HEK293 (cell line): ENCODE measurements around the gene BAZ2B.

Experiments
- CTCF ChIA-PET: fragments of 350-600 bp; formaldehyde crosslinking; extraction: SDS; loops from one replicate; lab custom pipeline; 2021; ENCODE audit warnings: antibody characterized with exemption; lab: Yijun Ruan, JAX
- POLR2A ChIA-PET: fragments of 300-600 bp; formaldehyde crosslinking; extraction: SDS; loops from one replicate; lab custom pipeline; 2020; ENCODE audit warnings: antibody characterized with exemption, inconsistent platforms; lab: Yijun Ruan, JAX
- H3K27ac ChIP-seq: fragments of 200-500 bp; sonication (Bioruptor generic); 2 replicates; pipeline ENCODE4 v1.5.1; 2014; ENCODE audit warnings: low read depth, low read length, control low read depth, inconsistent platforms; ENCODE audit errors: extremely low read depth
- H3K36me3 ChIP-seq, 2 experiments: fragments of 200-500 bp in 1 of 2; sonication (Bioruptor generic) in 1 of 2; 1 replicate in 1 of 2; 2 replicates in 1 of 2; pipeline ENCODE4 v1.5.1; 2014 to 2017; ENCODE audit warnings: inconsistent platforms in 2 of 2, low read length in 2 of 2; ENCODE audit not compliant: control insufficient read depth in 2 of 2, insufficient read depth in 1 of 2
- H3K4me1 ChIP-seq: fragments of 200-500 bp; sonication (Bioruptor generic); 2 replicates; pipeline ENCODE4 v1.5.1; 2014; ENCODE audit warnings: mild to moderate bottlenecking, low read length, inconsistent platforms; ENCODE audit not compliant: control insufficient read depth, insufficient read depth
- H3K4me3 ChIP-seq: 2 replicates; pipeline ENCODE4 v1.5.1; 2011; ENCODE audit warnings: low read depth, mild to moderate bottlenecking, control low read depth, low read length, moderate library complexity
- H3K9me3 ChIP-seq: fragments of 200-500 bp; sonication (Bioruptor generic); 2 replicates; pipeline ENCODE4 v1.5.1; 2014; ENCODE audit warnings: low read depth, low read length, inconsistent platforms; ENCODE audit not compliant: control insufficient read depth, insufficient read depth
- GFI1B ChIP-seq: fragments of 450-650 bp; formaldehyde crosslinking; IDR thresholded peaks from 2 replicates; pipeline ENCODE4 v1.5.1; 2016; ENCODE audit warnings: missing biosample characterization, missing genetic modification characterization
- KLF10 ChIP-seq: fragments of 450-650 bp; IDR thresholded peaks from 2 replicates; pipeline ENCODE4 v1.5.1; 2018; ENCODE audit warnings: missing biosample characterization, mild to moderate bottlenecking, missing genetic modification characterization
- YY1 ChIP-seq: fragments of 450-650 bp; formaldehyde crosslinking; IDR thresholded peaks from 2 replicates; pipeline ENCODE4 v1.5.1; 2018; ENCODE audit warnings: missing biosample characterization, missing genetic modification characterization
- ZBTB21 ChIP-seq: fragments of 450-650 bp; formaldehyde crosslinking; IDR thresholded peaks from 2 replicates; pipeline ENCODE4 v1.5.1; 2017; ENCODE audit warnings: missing biosample characterization, missing genetic modification characterization
- ZFP69B ChIP-seq: fragments of 450-650 bp; formaldehyde crosslinking; IDR thresholded peaks from 2 replicates; pipeline ENCODE4 v1.5.1; 2016; ENCODE audit warnings: missing biosample characterization, missing genetic modification characterization
- ZNF174 ChIP-seq: fragments of 450-650 bp; formaldehyde crosslinking; IDR thresholded peaks from 2 replicates; pipeline ENCODE4 v1.5.0; 2017; ENCODE audit warnings: missing biosample characterization, mild to moderate bottlenecking, missing genetic modification characterization
- ZNF366 ChIP-seq: fragments of 450-650 bp; formaldehyde crosslinking; conservative IDR thresholded peaks from 2 replicates; pipeline ENCODE4 v1.5.1; 2016; ENCODE audit warnings: missing biosample characterization, missing genetic modification characterization
- ZNF394 ChIP-seq: fragments of 450-650 bp; formaldehyde crosslinking; IDR thresholded peaks from 2 replicates; pipeline ENCODE4 v1.5.1; 2016; ENCODE audit warnings: missing biosample characterization, missing genetic modification characterization, mild to moderate bottlenecking, moderate library complexity, borderline replicate concordance
- ZNF529 ChIP-seq: fragments of 450-650 bp; formaldehyde crosslinking; IDR thresholded peaks from 2 replicates; pipeline ENCODE4 v1.5.1; 2017; ENCODE audit warnings: missing genetic modification characterization, missing biosample characterization; ENCODE audit not compliant: insufficient replicate concordance
- ZNF530 ChIP-seq: fragments of 450-650 bp; formaldehyde crosslinking; IDR thresholded peaks from 2 replicates; pipeline ENCODE4 v1.5.1; 2016; ENCODE audit warnings: low read depth, missing biosample characterization, missing genetic modification characterization
- ZNF571 ChIP-seq: fragments of 450-650 bp; formaldehyde crosslinking; IDR thresholded peaks from 2 replicates; pipeline ENCODE4 v1.5.0; 2017; ENCODE audit warnings: missing biosample characterization, missing genetic modification characterization
- ZNF600 ChIP-seq: fragments of 450-650 bp; formaldehyde crosslinking; IDR thresholded peaks from 2 replicates; pipeline ENCODE4 v1.5.1; 2016; ENCODE audit warnings: missing biosample characterization, missing genetic modification characterization
- ZNF629 ChIP-seq: fragments of 450-650 bp; formaldehyde crosslinking; IDR thresholded peaks from 2 replicates; pipeline ENCODE4 v1.5.1; 2017; ENCODE audit warnings: missing biosample characterization, missing genetic modification characterization
- ZNF664 ChIP-seq: fragments of 450-650 bp; formaldehyde crosslinking; IDR thresholded peaks from 2 replicates; pipeline ENCODE4 v1.5.1; 2016; ENCODE audit warnings: missing biosample characterization, missing genetic modification characterization
- ZXDB ChIP-seq: fragments of 450-650 bp; formaldehyde crosslinking; IDR thresholded peaks from 2 replicates; pipeline ENCODE4 v1.5.1; 2016; ENCODE audit warnings: missing biosample characterization, missing genetic modification characterization
- TF ChIP-seq, protein P1 (sequence below): fragments of 450-650 bp; formaldehyde crosslinking; IDR thresholded peaks from 2 replicates; pipeline ENCODE4 v1.5.1; 2017; ENCODE audit warnings: missing biosample characterization, missing genetic modification characterization
- TF ChIP-seq, protein P2 (sequence below): fragments of 450-650 bp; formaldehyde crosslinking; IDR thresholded peaks from 2 replicates; pipeline ENCODE4 v1.5.1; 2017; ENCODE audit warnings: missing biosample characterization, missing genetic modification characterization
- TF ChIP-seq, protein P3 (sequence below): fragments of 450-650 bp; formaldehyde crosslinking; IDR thresholded peaks from 2 replicates; pipeline ENCODE4 v1.5.1; 2016; ENCODE audit warnings: missing biosample characterization, missing genetic modification characterization

The BAZ2B gene

DNA sequence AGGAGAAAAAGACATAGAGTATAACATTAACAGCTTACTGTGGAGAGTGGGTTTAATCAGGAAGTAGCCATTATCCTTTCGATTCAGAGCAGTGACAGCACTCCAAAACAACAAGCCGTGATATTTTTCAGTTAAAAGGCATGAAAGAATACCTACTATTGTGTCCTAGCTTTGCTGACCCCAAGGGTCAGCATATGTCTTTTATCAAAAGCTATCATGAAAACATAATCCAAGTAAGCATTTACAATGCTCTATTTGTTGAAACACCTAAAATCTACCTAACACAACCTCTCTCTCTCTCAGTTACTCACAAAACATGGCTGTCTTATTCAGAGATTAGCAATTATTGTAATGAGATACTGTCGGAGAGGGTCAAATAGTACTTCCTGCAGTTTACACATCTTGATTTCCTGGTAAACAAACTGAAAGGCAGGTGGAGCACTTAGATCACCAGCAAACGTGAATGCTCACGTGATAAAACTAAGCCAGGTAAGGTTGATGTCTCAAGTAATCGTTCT, 100.0 kb downstream of the BAZ2B start (continued):
- TF ChIP-seq ZNF529 (tag by site-specific recombination) (no peak), ZNF366 (tag by site-specific recombination) (peak; percentile 51; the same call in 1 of the 2 replicates), ZNF571 (no peak), YY1 (tag by site-specific recombination) (0 out of 2 replicates have a peak, but pooled peaks have one; percentile 34), ZFP69B (tag by site-specific recombination) (no peak), ZNF394 (tag by site-specific recombination) (0 out of 2 replicates have a peak, but pooled peaks have one; percentile 40), ZXDB (tag by site-specific recombination) (peak; percentile 20; the same call in 1 of the 2 replicates), ZNF664 (tag by site-specific recombination) (peak; percentile 39; the same call in 1 of the 2 replicates), ZNF600 (tag by site-specific recombination) (peak; percentile 54; the same call in 1 of the 2 replicates)
- TF ChIP-seq, protein P1, sequence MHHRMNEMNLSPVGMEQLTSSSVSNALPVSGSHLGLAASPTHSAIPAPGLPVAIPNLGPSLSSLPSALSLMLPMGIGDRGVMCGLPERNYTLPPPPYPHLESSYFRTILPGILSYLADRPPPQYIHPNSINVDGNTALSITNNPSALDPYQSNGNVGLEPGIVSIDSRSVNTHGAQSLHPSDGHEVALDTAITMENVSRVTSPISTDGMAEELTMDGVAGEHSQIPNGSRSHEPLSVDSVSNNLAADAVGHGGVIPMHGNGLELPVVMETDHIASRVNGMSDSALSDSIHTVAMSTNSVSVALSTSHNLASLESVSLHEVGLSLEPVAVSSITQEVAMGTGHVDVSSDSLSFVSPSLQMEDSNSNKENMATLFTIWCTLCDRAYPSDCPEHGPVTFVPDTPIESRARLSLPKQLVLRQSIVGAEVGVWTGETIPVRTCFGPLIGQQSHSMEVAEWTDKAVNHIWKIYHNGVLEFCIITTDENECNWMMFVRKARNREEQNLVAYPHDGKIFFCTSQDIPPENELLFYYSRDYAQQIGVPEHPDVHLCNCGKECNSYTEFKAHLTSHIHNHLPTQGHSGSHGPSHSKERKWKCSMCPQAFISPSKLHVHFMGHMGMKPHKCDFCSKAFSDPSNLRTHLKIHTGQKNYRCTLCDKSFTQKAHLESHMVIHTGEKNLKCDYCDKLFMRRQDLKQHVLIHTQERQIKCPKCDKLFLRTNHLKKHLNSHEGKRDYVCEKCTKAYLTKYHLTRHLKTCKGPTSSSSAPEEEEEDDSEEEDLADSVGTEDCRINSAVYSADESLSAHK (tag by site-specific recombination), result no peak

DNA sequence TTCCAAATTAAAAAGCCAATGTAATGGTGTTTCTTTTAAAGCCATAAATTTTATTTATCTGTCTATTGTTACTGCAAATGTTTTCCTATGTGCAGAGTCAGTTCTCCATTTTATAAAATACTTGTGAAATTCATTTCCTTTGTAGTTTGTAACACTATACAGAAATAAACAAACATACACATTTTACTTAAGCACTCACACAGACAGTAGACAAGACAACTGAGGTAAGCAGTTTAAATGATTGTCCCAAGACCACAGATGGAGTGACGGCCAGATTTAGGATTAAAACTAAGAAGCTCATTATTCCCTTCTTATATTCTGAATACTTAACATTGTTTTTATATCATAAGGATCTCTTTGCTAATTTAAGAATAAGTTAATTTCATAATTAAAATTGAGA, 100.9 kb downstream of the BAZ2B start:
- Histone ChIP-seq H3K36me3 (no peaks in the 10 kb centered on the region), H3K4me3 (peak overlapping the region; percentile 18), H3K9me3 (no peaks in the 10 kb centered on the region), H3K27ac (no peak overlapping the region), H3K4me1 (peaks cover 13% of the 10 kb centered on the region)
- ChIA-PET POLR2A (interaction anchor here (1.2 kb wide), 1 partner anchor 197 kb away, joined by 7 read pairs; the partner anchor contains the start of gene MARCHF7), CTCF (interaction anchor here (1.2 kb wide), 1 partner anchor 196 kb away, joined by 4 read pairs; the partner anchor contains the start of gene MARCHF7)
- TF ChIP-seq ZNF530 (tag by site-specific recombination) (no peak), ZNF629 (tag by site-specific recombination) (no peak), KLF10 (tag by site-specific recombination) (no peak), ZNF174 (tag by site-specific recombination) (no peak), GFI1B (tag by site-specific recombination) (no peak), ZBTB21 (tag by site-specific recombination) (no peak)
- TF ChIP-seq, protein P2, sequence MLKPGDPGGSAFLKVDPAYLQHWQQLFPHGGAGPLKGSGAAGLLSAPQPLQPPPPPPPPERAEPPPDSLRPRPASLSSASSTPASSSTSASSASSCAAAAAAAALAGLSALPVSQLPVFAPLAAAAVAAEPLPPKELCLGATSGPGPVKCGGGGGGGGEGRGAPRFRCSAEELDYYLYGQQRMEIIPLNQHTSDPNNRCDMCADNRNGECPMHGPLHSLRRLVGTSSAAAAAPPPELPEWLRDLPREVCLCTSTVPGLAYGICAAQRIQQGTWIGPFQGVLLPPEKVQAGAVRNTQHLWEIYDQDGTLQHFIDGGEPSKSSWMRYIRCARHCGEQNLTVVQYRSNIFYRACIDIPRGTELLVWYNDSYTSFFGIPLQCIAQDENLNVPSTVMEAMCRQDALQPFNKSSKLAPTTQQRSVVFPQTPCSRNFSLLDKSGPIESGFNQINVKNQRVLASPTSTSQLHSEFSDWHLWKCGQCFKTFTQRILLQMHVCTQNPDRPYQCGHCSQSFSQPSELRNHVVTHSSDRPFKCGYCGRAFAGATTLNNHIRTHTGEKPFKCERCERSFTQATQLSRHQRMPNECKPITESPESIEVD, result 0 out of 2 replicates have a peak, but pooled peaks have one; percentile 15
- TF ChIP-seq, protein P3, sequence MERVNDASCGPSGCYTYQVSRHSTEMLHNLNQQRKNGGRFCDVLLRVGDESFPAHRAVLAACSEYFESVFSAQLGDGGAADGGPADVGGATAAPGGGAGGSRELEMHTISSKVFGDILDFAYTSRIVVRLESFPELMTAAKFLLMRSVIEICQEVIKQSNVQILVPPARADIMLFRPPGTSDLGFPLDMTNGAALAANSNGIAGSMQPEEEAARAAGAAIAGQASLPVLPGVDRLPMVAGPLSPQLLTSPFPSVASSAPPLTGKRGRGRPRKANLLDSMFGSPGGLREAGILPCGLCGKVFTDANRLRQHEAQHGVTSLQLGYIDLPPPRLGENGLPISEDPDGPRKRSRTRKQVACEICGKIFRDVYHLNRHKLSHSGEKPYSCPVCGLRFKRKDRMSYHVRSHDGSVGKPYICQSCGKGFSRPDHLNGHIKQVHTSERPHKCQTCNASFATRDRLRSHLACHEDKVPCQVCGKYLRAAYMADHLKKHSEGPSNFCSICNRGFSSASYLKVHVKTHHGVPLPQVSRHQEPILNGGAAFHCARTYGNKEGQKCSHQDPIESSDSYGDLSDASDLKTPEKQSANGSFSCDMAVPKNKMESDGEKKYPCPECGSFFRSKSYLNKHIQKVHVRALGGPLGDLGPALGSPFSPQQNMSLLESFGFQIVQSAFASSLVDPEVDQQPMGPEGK (tag by site-specific recombination), result no peak
